ENCODE measurements around the gene SPEG.
A peak's percentile ranks its signal among the peaks of the same experiment; 100 is the strongest.

Gene SPEG

GRCh38 chr2:219537657-219538488 lies 103.2 kb downstream of the SPEG start:
- H3K4me3 ChIP-seq (ENCODE audit: low read length), result no peak overlapping the region
- peak; percentile 11 for TF ChIP-seq CTCF (IDR thresholded peaks at IDR 0.05; ENCODE audit: insufficient read depth, low read depth, low read length, missing control alignments)
- DNase-seq (ENCODE audit: low read depth), result no peak

GRCh38 chr2:219538504-219538951 lies 103.9 kb downstream of the SPEG start:
- DNase-seq (ENCODE audit: low read depth), result peak; percentile 37
- no peak overlapping the region for H3K4me3 ChIP-seq (ENCODE audit: low read length)
- no peak for TF ChIP-seq CTCF (IDR thresholded peaks at IDR 0.05; ENCODE audit: insufficient read depth, low read depth, low read length, missing control alignments)

GRCh38 chr2:219538956-219539788 lies 104.5 kb downstream of the SPEG start:
- DNase-seq (ENCODE audit: low read depth), result no peak
- TF ChIP-seq CTCF (IDR thresholded peaks at IDR 0.05; ENCODE audit: insufficient read depth, low read depth, low read length, missing control alignments), result no peak
- no peak overlapping the region for H3K4me3 ChIP-seq (ENCODE audit: low read length)

GRCh38 chr2:219539926-219540678 lies 105.5 kb downstream of the SPEG start:
- no peak for DNase-seq (ENCODE audit: low read depth)
- H3K4me3 ChIP-seq (ENCODE audit: low read length), result no peak overlapping the region
- no peak for TF ChIP-seq CTCF (IDR thresholded peaks at IDR 0.05; ENCODE audit: insufficient read depth, low read depth, low read length, missing control alignments)

GRCh38 chr2:219540784-219541504 lies 106.3 kb downstream of the SPEG start:
- DNase-seq (ENCODE audit: low read depth), result no peak
- TF ChIP-seq CTCF (IDR thresholded peaks at IDR 0.05; ENCODE audit: insufficient read depth, low read depth, low read length, missing control alignments), result no peak
- no peak overlapping the region for H3K4me3 ChIP-seq (ENCODE audit: low read length)

- peak overlapping the region; percentile 79 for H3K4me3 ChIP-seq (ENCODE audit: low read length)
- peak; percentile 88 for TF ChIP-seq CTCF (IDR thresholded peaks at IDR 0.05; ENCODE audit: insufficient read depth, low read depth, low read length, missing control alignments)
- peak; percentile 93 for DNase-seq (ENCODE audit: low read depth)
Measured at GRCh38 chr2:219541611-219542180, 107.1 kb downstream of the SPEG start.
